Activated CD4-positive, CD25-positive, alpha-beta regulatory T cell treated with anti-CD3 and anti-CD28 coated beads, Interleukin-2, amount 50 U/mL, for 72 hours (primary cell): ENCODE results near the gene GPR18.
"Not testable (repeated sequence)": the region's sequence is repeated elsewhere in the genome, so short reads cannot be mapped to it uniquely, and the experiment has no call there.

Source experiments
- DNase-seq: peaks from one replicate; pipeline ENCODE4 v3.0.0; 2021

GPR18 gene

GRCh38 chr13:99227909-99228688, 30.1 kb downstream of the GPR18 start:
- no peak for DNase-seq

GRCh38 chr13:99227331-99227900, 30.8 kb downstream of the GPR18 start:
- no peak for DNase-seq

GRCh38 chr13:99226513-99226912, 31.7 kb downstream of the GPR18 start:
- no peak for DNase-seq

- DNase-seq, result no peak
Measured at GRCh38 chr13:99225078-99225477, 33.1 kb downstream of the GPR18 start.

GRCh38 chr13:99224021-99224420, 34.2 kb downstream of the GPR18 start:
- DNase-seq, result no peak

- DNase-seq, result no peak
Measured at GRCh38 chr13:99223587-99223986, 34.6 kb downstream of the GPR18 start.

GRCh38 chr13:99221567-99222239, 36.5 kb downstream of the GPR18 start:
- no peak for DNase-seq

- DNase-seq, result no peak
Measured at GRCh38 chr13:99220199-99220935, 37.8 kb downstream of the GPR18 start.

GRCh38 chr13:99218969-99219368, 39.2 kb downstream of the GPR18 start:
- no peak for DNase-seq

- DNase-seq, result no peak
Measured at GRCh38 chr13:99218545-99218944, 39.6 kb downstream of the GPR18 start.

GRCh38 chr13:99218126-99218525, 40.1 kb downstream of the GPR18 start:
- no peak for DNase-seq

GRCh38 chr13:99217461-99218110, 40.6 kb downstream of the GPR18 start:
- DNase-seq, result no peak

- DNase-seq, result peak; percentile 50
Measured at GRCh38 chr13:99215184-99215830, 42.9 kb downstream of the GPR18 start.

- DNase-seq, result no peak
Measured at GRCh38 chr13:99214731-99215130, 43.4 kb downstream of the GPR18 start.

GRCh38 chr13:99214232-99214631, 43.9 kb downstream of the GPR18 start:
- no peak for DNase-seq

- no peak for DNase-seq
Measured at GRCh38 chr13:99211421-99212035, 46.7 kb downstream of the GPR18 start.

GRCh38 chr13:99210627-99211026, 47.6 kb downstream of the GPR18 start:
- not testable (repeated sequence) for DNase-seq

GRCh38 chr13:99208845-99209527, 49.2 kb downstream of the GPR18 start:
- no peak for DNase-seq

- DNase-seq, result no peak
Measured at GRCh38 chr13:99208185-99208584, 50.0 kb downstream of the GPR18 start.

GRCh38 chr13:99207511-99207910, 50.7 kb downstream of the GPR18 start:
- DNase-seq, result no peak

- no peak for DNase-seq
Measured at GRCh38 chr13:99206873-99207272, 51.3 kb downstream of the GPR18 start.
